ENCODE data around the gene KRTAP10-11. TPM values are rescaled to one million over a fixed set of nuclear protein-coding genes. Genes with fewer than 3 reads are reported as not detected.
"Not testable (repeated sequence)": the region's sequence is repeated elsewhere in the genome, so short reads cannot be mapped to it uniquely, and the experiment has no call there.

KRTAP10-11 gene
- total RNA-seq, 1 donor, result not detected

GRCh38 chr21:44636209-44637017, 9.8 kb upstream of the KRTAP10-11 start:
- H3K4me3 ChIP-seq (ENCODE audit: low read depth, low read length), result no peak overlapping the region
- DNase-seq (ENCODE audit: low read depth), result no peak
- TF ChIP-seq, protein P1, sequence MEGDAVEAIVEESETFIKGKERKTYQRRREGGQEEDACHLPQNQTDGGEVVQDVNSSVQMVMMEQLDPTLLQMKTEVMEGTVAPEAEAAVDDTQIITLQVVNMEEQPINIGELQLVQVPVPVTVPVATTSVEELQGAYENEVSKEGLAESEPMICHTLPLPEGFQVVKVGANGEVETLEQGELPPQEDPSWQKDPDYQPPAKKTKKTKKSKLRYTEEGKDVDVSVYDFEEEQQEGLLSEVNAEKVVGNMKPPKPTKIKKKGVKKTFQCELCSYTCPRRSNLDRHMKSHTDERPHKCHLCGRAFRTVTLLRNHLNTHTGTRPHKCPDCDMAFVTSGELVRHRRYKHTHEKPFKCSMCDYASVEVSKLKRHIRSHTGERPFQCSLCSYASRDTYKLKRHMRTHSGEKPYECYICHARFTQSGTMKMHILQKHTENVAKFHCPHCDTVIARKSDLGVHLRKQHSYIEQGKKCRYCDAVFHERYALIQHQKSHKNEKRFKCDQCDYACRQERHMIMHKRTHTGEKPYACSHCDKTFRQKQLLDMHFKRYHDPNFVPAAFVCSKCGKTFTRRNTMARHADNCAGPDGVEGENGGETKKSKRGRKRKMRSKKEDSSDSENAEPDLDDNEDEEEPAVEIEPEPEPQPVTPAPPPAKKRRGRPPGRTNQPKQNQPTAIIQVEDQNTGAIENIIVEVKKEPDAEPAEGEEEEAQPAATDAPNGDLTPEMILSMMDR (IDR thresholded peaks at IDR 0.05; ENCODE audit: insufficient read depth, low read depth, low read length), result no peak

GRCh38 chr21:44637018-44637850, 9.0 kb upstream of the KRTAP10-11 start, which contains the start of gene KRTAP10-10:
Gene KRTAP10-10 (plus strand): TSS chr21:44637356. CDS start chr21:44637418, 62 bp downstream.
- DNase-seq (ENCODE audit: low read depth), result no peak
- no peak within 1 kb of the TSS for H3K4me3 ChIP-seq (ENCODE audit: low read depth, low read length)
- TF ChIP-seq, protein P1 (IDR thresholded peaks at IDR 0.05; ENCODE audit: insufficient read depth, low read depth, low read length), result no peak

DNA sequence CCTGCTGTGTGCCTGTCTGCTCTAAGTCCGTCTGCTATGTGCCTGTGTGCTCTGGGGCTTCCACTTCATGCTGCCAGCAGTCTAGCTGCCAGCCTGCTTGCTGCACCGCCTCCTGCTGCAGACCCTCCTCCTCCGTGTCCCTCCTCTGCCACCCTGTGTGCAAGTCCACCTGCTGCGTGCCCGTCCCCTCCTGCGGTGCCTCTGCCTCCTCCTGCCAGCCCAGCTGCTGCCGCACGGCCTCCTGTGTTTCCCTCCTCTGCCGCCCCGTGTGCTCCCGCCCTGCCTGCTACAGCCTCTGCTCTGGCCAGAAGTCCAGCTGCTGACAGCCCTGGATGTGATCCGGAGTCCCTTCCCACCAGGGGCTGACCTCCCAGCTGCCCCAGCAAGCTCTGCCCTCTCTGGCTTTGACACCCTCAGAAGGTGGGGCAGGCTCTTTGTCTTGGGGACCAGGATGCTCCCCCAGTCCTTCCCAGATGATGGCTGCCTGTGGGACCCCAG, 8.3 kb upstream of the KRTAP10-11 start:
- not testable (repeated sequence) for DNase-seq (ENCODE audit: low read depth); H3K4me3 ChIP-seq (ENCODE audit: low read depth, low read length)

DNA sequence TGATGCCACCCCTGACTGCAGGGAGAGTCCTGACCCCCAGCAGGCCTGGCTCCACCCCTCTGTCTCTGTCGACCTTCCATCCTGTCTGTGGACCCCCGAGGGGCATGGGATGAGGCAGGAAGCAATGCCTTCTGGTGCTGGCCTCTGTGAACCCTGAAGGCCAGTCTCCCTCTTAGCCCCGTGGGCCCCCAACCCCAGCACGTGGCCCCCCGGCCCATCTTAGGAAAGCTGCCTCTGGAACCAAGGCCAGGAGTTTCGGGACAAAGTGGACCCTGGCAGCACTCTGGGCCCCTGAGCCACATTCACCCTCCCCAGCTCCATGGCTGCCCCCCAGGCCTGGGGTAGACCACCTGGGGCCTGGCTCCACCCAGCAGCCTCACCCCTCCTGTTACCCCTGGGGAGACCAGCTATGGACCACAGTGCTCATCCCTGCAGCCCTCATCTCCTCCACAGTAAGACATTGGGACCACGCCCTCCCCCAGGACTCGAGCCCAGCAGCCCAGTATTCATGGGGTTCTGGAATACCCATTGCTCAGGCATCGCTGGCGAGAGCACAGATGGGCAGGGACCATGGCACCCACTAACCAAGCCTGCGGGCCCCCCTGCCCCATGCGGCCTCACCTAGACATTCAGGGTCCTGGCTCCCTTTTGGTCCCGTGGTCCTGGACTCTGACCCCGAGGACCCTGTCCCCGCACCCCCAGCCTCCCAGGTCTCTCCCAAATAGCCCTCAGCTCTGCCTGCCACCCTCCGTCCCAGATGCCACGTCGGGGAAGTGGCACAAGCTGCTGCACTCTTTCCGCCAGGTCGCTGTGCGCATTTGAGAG, 7.5 kb upstream of the KRTAP10-11 start:
- DNase-seq (ENCODE audit: low read depth); H3K4me3 ChIP-seq (ENCODE audit: low read depth, low read length): not testable (repeated sequence)

GRCh38 chr21:44639331-44639655, 6.9 kb upstream of the KRTAP10-11 start:
- TF ChIP-seq, protein P1 (IDR thresholded peaks at IDR 0.05; ENCODE audit: insufficient read depth, low read depth, low read length), result no peak
- DNase-seq (ENCODE audit: low read depth), result no peak
- H3K4me3 ChIP-seq (ENCODE audit: low read depth, low read length), result no peak overlapping the region

DNA sequence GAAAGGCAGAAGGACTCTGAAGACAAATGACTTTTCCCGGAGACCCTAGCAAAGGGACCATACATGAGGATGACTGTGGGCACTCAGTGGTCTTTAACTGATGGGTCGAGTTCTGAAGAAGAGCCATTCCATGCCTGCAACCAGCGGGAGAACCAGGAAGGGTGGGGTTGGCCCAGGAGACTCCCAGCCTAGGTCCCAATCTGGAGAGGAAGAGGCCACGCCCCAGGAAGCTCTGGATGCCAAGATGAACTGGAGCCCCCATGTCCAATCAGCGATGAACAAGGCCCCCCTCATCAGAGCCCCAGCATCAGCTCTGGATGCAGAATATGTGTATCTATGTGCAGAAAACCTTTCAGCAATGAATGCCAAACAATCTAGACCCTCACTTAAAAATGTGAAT, 5.5 kb upstream of the KRTAP10-11 start:
- H3K4me3 ChIP-seq (ENCODE audit: low read depth, low read length), result no peak overlapping the region
- TF ChIP-seq, protein P1 (IDR thresholded peaks at IDR 0.05; ENCODE audit: insufficient read depth, low read depth, low read length), result no peak
- no peak for DNase-seq (ENCODE audit: low read depth)

GRCh38 chr21:44643741-44644310, 2.4 kb upstream of the KRTAP10-11 start:
- H3K4me3 ChIP-seq (ENCODE audit: low read depth, low read length), result no peak overlapping the region
- TF ChIP-seq, protein P1 (IDR thresholded peaks at IDR 0.05; ENCODE audit: insufficient read depth, low read depth, low read length), result no peak
- DNase-seq (ENCODE audit: low read depth), result no peak

Data from fibroblast of villous mesenchyme (primary cell).